ENCODE measurements around the gene HIPK2. TPM values are rescaled to one million over a fixed set of nuclear protein-coding genes. Genes with fewer than 3 reads are reported as not detected.

The HIPK2 gene
- polyA plus RNA-seq (2012; ENCODE audit: insufficient read depth, insufficient read length, low read depth) = 5.3 TPM

- Histone ChIP-seq H3K4me1 (peaks cover 2% of the 10 kb centered on the region; the same call in 1 of the 2 replicates), H3K36me3 (no peaks in the 10 kb centered on the region), H3K4me3 (ENCODE audit: low read depth, low read length) (peak within 1 kb of the TSS; percentile 76), H3K9me3 (no peaks in the 10 kb centered on the region), H3K27me3 (no peaks in the 10 kb centered on the region)
- TF ChIP-seq CTCF (IDR thresholded peaks at IDR 0.05; ENCODE audit: low read depth, low read length) = no peak
- peak; percentile 88 for DNase-seq
These were observed at the start of gene HIPK2 for GRCh38 chr7:139777948-139778841. Gene HIPK2, minus strand, starts transcription at chr7:139777998. Its CDS starts 375 bp downstream, at chr7:139777623.

- DNase-seq = no peak
- Histone ChIP-seq H3K9me3 (no peaks in the 10 kb centered on the region), H3K4me3 (ENCODE audit: low read depth, low read length) (no peak overlapping the region), H3K36me3 (no peaks in the 10 kb centered on the region), H3K4me1 (no peaks in the 10 kb centered on the region), H3K27me3 (peaks cover 27% of the 10 kb centered on the region)
- TF ChIP-seq CTCF (IDR thresholded peaks at IDR 0.05; ENCODE audit: low read depth, low read length) = peak; percentile 30
These were observed 49.2 kb upstream of the HIPK2 start for GRCh38 chr7:139827042-139827441.

GRCh38 chr7:139825666-139826290 is 48.0 kb upstream of the HIPK2 start:
- Histone ChIP-seq H3K4me1 (no peaks in the 10 kb centered on the region), H3K27me3 (peaks cover 27% of the 10 kb centered on the region), H3K9me3 (no peaks in the 10 kb centered on the region), H3K36me3 (no peaks in the 10 kb centered on the region), H3K4me3 (ENCODE audit: low read depth, low read length) (no peak overlapping the region)
- DNase-seq = no peak
- TF ChIP-seq CTCF (IDR thresholded peaks at IDR 0.05; ENCODE audit: low read depth, low read length) = no peak

- Histone ChIP-seq H3K4me3 (ENCODE audit: low read depth, low read length) (no peak overlapping the region), H3K36me3 (no peaks in the 10 kb centered on the region), H3K9me3 (no peaks in the 10 kb centered on the region), H3K4me1 (no peaks in the 10 kb centered on the region), H3K27me3 (peaks cover 27% of the 10 kb centered on the region)
- DNase-seq = no peak
- TF ChIP-seq CTCF (IDR thresholded peaks at IDR 0.05; ENCODE audit: low read depth, low read length) = no peak
These were observed 46.2 kb upstream of the HIPK2 start for GRCh38 chr7:139823959-139824521.

- TF ChIP-seq CTCF (IDR thresholded peaks at IDR 0.05; ENCODE audit: low read depth, low read length) = no peak
- peaks cover 27% of the 10 kb centered on the region for H3K27me3 ChIP-seq
- no peak overlapping the region for H3K4me3 ChIP-seq (ENCODE audit: low read depth, low read length)
- H3K9me3 ChIP-seq = no peaks in the 10 kb centered on the region
- DNase-seq = no peak
- H3K4me1 ChIP-seq = no peaks in the 10 kb centered on the region
- no peaks in the 10 kb centered on the region for H3K36me3 ChIP-seq
These were observed 45.1 kb upstream of the HIPK2 start for GRCh38 chr7:139822855-139823254.

All from BE2C (cell line).